IPS DF 4.7 (cell line): Measurements from ENCODE around the gene SLC17A1.
A peak's percentile ranks its signal among the peaks of the same experiment; 100 is the strongest.
"Not testable (repeated sequence)": the region's sequence is repeated elsewhere in the genome, so short reads cannot be mapped to it uniquely, and the experiment has no call there.

Source experiments
- DNase-seq: peaks from one replicate; pipeline ENCODE4 v3.0.0-alpha.2; 2013; ENCODE audit warnings: low spot score; ENCODE audit errors: extremely low read depth

The SLC17A1 gene

GRCh38 chr6:25757936-25758642, 73.8 kb downstream of the SLC17A1 start:
- no peak for DNase-seq

- DNase-seq = no peak
Observed at GRCh38 chr6:25756382-25757363, 75.2 kb downstream of the SLC17A1 start.

GRCh38 chr6:25755483-25755882, 76.4 kb downstream of the SLC17A1 start:
- DNase-seq = no peak

- no peak for DNase-seq
Observed at GRCh38 chr6:25754535-25754934, 77.3 kb downstream of the SLC17A1 start, which contains the start of gene SLC17A4. Gene SLC17A4, plus strand, starts transcription at chr6:25754742. Its CDS starts 7,221 bp downstream, at chr6:25761963.

GRCh38 chr6:25753079-25753478, 78.8 kb downstream of the SLC17A1 start:
- DNase-seq = no peak

GRCh38 chr6:25750906-25751305, 80.9 kb downstream of the SLC17A1 start:
- DNase-seq = no peak

GRCh38 chr6:25749837-25750236, 82.0 kb downstream of the SLC17A1 start:
- no peak for DNase-seq

- DNase-seq = not testable (repeated sequence)
Observed at GRCh38 chr6:25748601-25749517, 83.0 kb downstream of the SLC17A1 start.

GRCh38 chr6:25748049-25748448, 83.8 kb downstream of the SLC17A1 start:
- DNase-seq = no peak

GRCh38 chr6:25747477-25747876, 84.4 kb downstream of the SLC17A1 start:
- no peak for DNase-seq

- DNase-seq = peak; percentile 11
Observed at GRCh38 chr6:25746968-25747367, 84.9 kb downstream of the SLC17A1 start.

GRCh38 chr6:25745836-25746235, 86.0 kb downstream of the SLC17A1 start:
- DNase-seq = no peak

GRCh38 chr6:25743868-25744267, 88.0 kb downstream of the SLC17A1 start:
- no peak for DNase-seq

GRCh38 chr6:25735261-25735660, 96.6 kb downstream of the SLC17A1 start:
- DNase-seq = no peak
